Retina (tissue), 1 donor: ENCODE results near the gene SLC25A38.
"Not testable (repeated sequence)": the region's sequence is repeated elsewhere in the genome, so short reads cannot be mapped to it uniquely, and the experiment has no call there.

ENCODE experiments used
- DNase-seq: peaks from one replicate; pipeline ENCODE4 v3.0.0-alpha.2; 2016

Gene SLC25A38

DNA sequence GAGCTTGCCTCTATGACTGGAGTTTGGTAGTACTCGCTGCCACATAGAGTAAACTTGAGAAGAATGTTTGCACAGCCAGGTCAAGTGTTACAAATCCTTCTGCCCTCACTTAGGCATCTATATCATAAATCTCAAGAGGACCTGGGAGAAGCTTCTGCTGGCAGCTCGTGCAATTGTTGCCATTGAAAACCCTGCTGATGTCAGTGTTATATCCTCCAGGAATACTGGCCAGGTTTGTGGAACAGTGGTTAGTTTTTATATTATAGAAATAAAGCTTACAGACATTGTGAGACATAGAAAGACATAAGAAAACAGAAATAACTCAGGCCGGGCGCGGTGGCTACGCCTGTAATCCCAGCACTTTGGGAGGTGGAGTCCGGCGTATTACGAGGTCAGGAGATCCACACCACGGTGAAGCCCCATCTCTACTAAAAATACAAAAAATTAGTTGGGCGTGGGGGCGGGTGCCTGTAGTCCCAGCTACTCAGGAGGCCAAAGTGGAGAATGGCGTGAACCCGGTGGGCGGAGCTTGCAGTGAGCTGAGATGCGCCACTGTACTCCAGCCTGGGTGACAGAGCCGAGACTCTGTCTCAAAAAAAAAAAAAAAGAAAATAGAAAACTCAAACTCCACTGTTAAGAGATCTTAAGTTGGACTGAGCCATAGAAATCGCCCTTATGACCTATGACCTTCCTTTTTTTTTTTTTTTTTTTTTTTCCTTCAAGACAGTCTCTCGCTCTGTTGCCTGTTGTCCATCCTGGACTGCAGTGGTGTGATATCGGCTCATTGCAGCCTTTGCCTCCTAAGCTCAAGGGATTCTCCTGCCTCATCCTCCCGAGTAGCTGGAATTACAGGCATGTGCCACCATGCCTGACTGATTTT lies 25.6 kb downstream of the SLC25A38 start:
- DNase-seq: no peak

DNA sequence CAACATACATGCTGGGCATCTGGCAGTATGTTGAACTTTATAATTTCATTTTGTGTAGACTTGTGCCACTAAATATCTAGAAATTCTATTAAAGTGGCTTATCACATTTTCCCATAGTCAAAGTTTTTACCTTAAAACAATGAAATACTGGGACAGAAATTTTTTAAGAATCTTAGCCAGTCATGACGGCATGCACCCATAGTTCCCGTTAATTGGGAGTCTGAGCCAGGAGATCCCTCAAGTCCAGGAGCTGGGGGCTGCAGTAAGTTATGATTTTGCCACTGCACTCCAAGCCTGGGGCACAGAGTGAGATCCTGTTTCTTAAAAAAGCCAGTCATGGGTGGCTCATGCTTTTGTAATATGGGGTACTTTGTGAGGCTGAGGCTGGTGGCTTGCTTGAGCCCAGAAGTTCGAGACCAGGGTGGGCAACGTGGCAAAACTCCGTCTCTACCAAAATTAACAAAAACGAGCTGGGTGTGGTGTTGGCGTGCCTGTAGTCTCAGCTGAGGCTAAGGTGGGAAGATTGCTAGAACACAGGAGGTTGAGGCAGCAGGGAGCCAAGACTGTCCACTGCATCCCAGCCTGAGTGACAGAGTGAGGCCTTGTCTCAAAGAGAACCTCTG lies 26.5 kb downstream of the SLC25A38 start:
- DNase-seq: no peak

GRCh38 chr3:39410893-39411292 lies 27.7 kb downstream of the SLC25A38 start:
- DNase-seq: no peak

- DNase-seq: no peak
Measured at GRCh38 chr3:39412668-39413260, 29.6 kb downstream of the SLC25A38 start.

DNA sequence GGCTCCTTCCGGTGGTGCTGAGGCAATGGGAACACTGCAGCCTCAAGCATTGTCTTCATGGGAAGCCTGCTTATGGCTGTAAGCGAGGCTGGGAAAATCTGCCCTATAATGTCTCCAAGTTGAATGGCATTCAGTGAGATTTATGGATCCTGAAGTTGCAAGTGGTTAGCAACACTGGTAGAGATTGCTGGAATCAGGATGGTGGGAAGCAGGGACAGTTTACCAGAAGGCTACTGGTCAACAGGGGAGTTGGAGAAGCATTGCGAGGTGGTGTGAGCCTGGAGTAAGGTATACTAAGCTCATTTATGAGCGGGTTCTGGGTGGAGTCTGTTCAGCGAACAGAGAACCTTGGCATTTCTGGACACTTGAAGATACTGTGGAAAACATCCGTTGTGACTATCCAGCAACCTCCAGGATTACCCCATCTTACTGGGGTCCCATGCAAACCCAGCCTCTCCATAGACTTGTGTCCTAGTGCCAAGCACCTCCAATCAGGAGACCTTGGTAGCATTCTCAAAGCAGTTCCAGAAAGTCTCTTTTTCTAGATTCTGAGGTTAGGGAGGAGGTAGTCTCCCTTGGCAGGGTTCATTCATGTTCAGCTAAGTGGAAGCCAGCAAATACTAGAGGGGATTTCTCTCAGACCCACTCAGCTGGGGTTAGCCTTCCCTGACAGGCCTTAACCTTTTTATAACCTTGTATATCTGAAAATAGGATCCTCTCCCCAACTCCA lies 30.7 kb downstream of the SLC25A38 start:
- DNase-seq: no peak

DNA sequence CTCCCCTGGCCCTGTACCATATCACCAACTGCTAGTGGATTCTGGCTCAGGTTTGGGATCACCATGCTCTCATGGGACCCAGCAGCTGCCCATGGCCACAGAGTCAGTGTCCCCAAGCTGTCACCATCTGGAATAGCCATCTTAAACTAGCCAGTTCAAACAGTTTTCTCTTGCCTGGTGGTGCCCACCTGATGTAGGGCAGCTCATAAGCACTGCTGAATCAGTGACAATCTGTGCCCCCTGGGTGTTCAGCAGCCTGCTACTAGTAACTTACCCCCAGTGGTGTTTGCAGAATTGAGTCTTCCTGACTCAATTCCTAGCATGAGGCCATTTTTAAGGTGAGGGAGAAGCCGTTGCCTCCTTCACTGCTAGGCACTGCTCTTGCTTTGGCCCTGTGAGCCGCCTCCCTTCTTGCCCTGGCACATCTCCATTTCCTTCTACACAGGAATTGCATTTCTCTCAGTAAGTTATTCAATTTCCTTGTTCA lies 31.3 kb downstream of the SLC25A38 start:
- no peak for DNase-seq

DNA sequence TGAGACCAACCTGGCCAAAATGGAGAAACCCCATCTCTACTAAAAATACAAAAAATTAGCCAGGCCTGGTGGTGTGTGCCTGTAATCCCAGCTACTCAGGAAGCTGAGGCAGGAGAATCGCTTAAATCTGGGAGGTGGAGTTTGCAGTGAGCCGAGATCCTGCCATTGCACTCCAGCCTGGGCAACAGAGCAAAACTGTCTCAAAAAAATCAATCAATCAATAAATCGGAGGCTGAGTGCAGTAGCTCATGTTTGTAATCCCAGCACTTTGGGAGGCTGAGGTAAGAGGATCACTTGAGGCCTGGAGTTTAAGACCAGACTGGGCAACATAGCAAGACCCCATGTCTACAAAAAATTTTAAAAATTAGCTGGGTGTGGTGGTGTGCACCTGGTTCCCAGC lies 32.1 kb downstream of the SLC25A38 start:
- not testable (repeated sequence) for DNase-seq

GRCh38 chr3:39415983-39416382 lies 32.8 kb downstream of the SLC25A38 start:
- no peak for DNase-seq

DNA sequence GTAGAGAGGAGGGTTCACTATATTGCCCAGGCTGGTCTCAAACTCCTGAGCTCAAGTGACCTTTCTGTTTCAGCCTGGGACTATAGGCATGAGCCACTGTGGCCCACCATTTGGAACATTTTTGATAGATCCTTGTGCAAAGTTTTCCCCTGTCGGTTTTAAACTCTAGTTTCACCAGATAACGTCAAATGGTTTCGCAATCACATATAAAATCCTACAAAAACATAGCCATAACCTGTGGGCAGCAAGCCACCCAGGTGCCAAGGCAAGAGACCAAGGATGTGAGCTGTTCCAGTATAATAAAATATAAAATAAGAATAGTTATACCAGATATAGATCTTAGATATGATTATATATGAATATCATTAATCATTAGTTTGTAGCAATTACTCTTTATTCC lies 33.8 kb downstream of the SLC25A38 start:
- not testable (repeated sequence) for DNase-seq

DNA sequence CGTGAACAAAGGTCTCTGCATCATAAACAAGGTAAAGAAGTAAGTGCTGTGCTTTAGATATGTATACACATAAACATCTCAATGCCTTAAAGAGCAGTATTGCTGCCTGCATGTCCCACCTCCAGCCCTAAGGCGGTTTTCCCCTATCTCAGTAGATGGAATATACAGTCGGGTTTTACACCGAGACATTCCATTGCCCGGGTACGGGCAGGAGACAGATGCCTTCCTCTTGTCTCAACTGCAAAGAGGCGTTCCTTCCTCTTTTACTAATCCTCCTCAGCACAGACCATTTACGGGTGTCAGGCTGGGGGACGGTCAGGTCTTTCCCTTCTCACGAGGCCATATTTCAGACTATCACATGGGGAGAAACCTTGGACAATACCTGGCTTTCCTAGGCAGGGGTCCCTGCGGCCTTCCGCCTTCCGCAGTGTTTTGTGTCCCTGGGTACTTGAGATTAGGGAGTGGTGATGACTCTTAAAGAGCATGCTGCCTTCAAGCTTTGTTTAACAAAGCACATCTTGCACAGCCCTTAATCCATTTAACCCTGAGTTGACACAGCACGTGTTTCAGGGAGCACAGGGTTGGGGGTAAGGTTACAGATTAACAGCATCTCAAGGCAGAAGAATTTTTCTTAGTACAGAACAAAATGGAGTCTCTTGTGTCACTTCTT lies 35.5 kb downstream of the SLC25A38 start:
- not testable (repeated sequence) for DNase-seq

DNA sequence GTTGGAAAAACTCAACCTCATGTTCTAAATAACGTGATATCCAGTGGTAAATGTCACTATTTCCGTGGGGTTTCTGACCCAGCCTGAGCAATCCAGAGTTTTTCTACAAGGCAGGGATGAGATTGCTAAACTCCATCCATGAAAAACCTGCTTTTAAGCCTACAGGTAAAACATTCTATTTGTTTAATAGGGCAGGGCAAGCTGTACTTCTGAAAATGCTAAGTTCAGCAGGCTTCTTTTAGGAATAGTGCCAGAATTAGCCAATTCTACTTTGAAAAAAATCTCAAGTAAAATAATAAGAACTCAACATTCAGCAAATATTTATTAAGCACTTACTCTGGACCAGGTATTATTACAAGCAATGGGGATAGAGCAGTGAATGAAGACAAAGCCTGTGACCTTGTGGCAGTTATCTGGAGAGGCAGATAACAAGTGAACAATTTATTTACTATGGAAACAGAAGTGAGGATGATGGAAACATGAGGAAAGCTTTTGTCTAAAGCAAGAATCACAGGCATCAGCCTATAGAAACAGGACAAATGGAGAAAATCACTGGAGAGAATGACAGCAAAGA lies 36.7 kb downstream of the SLC25A38 start:
- no peak for DNase-seq

GRCh38 chr3:39420543-39420942 lies 37.4 kb downstream of the SLC25A38 start:
- DNase-seq: no peak

- no peak for DNase-seq
Measured at GRCh38 chr3:39423436-39423970, 40.3 kb downstream of the SLC25A38 start.

DNA sequence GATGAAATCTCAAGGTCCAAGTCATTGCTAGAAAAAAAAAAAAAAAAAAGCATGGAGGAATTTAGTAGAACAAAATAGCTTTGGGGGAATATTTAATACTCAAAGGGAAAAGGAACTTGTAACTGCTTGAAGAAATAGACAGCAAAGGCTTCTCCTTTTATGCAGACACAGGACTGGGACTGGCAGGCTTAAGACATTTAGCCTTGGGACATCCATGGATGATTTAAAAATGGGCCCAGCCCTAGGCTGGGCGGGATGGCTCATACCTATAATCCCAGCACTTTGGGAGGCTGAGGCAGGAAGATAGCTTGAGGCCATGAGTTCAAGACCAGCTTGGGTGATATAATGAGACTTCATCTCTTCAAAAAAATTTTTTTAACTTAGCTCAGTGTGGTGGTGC lies 43.1 kb downstream of the SLC25A38 start:
- no peak for DNase-seq

DNA sequence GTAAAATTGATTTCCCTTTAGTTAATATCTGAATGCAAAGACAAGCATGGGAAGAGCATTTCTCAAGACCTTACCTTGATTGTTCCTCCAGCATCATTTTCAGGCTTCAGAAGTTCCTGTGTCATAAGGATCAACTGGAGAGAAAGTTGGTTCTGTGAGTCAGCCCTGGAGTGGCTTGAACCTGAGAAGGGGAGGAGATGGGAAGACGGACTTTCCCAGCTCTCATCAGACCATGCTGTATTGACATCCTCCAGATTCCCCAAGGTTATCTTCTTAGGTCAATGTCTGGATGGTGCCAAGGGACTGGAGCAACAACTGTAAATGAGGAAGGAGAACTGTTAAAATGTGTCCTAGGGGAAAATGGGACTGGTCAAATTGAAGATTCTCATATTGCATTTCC lies 44.3 kb downstream of the SLC25A38 start:
- no peak for DNase-seq

- DNase-seq: no peak
Measured at GRCh38 chr3:39428745-39429201, 45.6 kb downstream of the SLC25A38 start.

GRCh38 chr3:39429466-39429865 lies 46.3 kb downstream of the SLC25A38 start:
- no peak for DNase-seq

DNA sequence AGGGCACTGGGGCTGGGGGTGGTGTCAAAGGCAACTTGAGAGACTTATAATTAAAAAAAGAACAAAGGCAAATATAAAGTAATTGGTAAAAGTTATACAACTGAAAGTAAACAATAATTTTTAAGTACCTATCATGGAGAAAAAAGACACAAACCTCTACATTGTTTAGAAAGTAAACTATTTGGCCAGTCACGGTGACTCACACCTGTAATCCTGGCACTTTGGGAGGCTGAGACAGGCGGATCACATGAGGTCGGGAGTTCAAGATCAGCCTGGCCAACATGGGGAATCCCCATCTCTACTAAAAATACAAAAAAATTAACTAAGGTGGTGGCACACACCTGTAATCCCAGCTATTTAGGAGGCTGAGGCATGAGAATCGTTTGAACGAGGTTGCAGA lies 49.2 kb downstream of the SLC25A38 start:
- DNase-seq: no peak

DNA sequence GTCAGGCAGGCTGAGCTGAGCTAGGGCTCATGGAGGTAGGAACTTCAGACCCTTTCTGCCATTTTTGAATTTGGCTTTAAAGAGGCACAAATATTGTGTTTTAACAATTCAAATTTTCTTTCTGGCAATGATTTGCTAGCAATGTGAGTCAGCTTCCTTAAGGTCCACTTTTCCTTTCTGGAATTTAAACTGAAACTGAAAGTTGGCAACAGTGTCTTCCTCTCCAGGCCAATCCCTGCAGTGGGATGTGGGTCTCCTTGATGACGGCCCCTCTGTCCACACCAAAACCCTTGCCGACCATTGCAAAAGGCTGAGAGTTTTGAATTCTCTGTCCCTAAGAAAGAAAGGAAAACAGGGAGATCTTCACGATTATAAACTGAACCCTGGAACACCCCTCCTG lies 50.5 kb downstream of the SLC25A38 start:
- no peak for DNase-seq

- no peak for DNase-seq
Measured at GRCh38 chr3:39434574-39434973, 51.4 kb downstream of the SLC25A38 start.

DNA sequence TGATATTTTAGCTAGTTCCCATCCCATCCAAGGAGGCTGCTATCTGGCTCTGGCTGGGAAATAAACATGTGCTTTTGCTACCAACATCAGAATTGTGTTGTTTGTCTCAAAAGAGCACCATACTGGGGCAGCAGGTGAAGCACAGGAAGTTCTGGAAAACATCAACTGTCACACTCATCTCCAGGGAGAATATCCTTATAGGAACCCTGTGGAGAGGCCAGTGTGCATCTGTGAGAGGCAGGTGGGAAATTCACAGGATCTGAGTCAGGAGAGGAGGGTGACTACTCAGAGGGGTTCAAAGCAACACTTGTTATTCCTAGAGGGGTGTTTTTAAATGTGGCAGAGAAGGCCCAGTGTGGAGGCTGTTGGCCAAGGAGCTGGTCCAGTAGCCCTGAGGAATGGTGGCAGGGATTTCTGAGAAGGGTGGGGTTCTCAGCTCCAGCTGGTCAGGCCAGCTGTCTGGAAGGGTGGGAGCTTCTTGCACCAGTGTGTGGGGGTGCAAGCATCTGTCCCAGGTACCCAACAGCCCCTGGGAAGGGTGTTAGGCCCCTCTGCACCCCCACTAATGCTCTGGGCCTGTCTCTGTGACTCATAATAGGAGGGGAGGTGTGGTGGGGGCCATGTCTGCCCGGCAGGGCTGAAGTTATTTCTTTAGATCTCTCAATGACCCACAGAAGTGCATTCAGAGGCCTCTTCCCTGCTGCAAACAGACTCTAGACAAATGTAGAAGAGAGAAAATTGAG lies 52.0 kb downstream of the SLC25A38 start:
- no peak for DNase-seq
